HepG2 (cell line): ENCODE data around the gene GGA2. TPM values are rescaled to one million over a fixed set of nuclear protein-coding genes. Genes with fewer than 3 reads are reported as not detected.

Experiments used
- ATAC-seq: fragments of 200-7000 bp; cut with Tn5 transposase; 3 replicates; pipeline ENCODE4 v1.9.1; 2020; ENCODE audit warnings: mild to moderate bottlenecking, moderate library complexity
- BruUV-seq: library from RNA; stranded (reverse); fragments of 400-500 nt; replicated peaks from 2 replicates; lab custom pipeline; 2021; lab: Mats Ljungman, UMichigan
- CTCF ChIA-PET: fragments of 300-600 bp; formaldehyde crosslinking; extraction: SDS; loops from one replicate; lab custom pipeline; 2021; ENCODE audit warnings: low total read pairs, inconsistent platforms, low intra/inter-chr PET ratio; lab: Yijun Ruan, JAX
- POLR2A ChIA-PET: fragments of 350-600 bp; sonication (Branson Sonifier 250); formaldehyde crosslinking; loops from one replicate; lab custom pipeline; 2020; ENCODE audit warnings: antibody characterized with exemption, inconsistent platforms; lab: Yijun Ruan, JAX
- DNase-seq: peaks from one replicate; pipeline ENCODE4 v3.0.0-alpha.2; 2015; ENCODE audit warnings: low spot score
- FAIRE-seq: peaks from 3 replicates; lab custom pipeline; 2011; peaks lifted over from hg19 to GRCh38; lab: Jason Lieb, UNC
- H2AFZ ChIP-seq: one replicate; pipeline ENCODE4 v1.6.1; 2011; ENCODE audit warnings: low read length, inconsistent platforms
- H3K27ac ChIP-seq: fragments of 300-600 bp; 3 replicates; pipeline ENCODE4 v1.8.0; 2011; ENCODE audit warnings: mixed run types, mild to moderate bottlenecking, mixed read lengths, low read length, inconsistent platforms; ENCODE audit not compliant: insufficient read depth; ENCODE audit errors: extremely low read length
- H3K27me3 ChIP-seq, 2 experiments: fragments of 200-600 bp in 1 of 2; 2 replicates in 1 of 2; 3 replicates in 1 of 2; pipeline versions ENCODE4 v1.6.0 to v1.8.0; 2011; ENCODE audit warnings: low read length in 2 of 2, mild to moderate bottlenecking in 2 of 2, moderate library complexity in 2 of 2, inconsistent platforms in 1 of 2; ENCODE audit not compliant: insufficient read depth in 2 of 2, control insufficient read depth in 1 of 2
- H3K36me3 ChIP-seq, 2 experiments: fragments of 200-600 bp in 1 of 2; replicated peaks in 1 of 2; 2 replicates in 1 of 2; 3 replicates in 1 of 2; pipeline versions ENCODE4 v1.5.1 to v1.8.0; 2011; ENCODE audit warnings: low read length in 2 of 2, inconsistent platforms in 1 of 2; ENCODE audit not compliant: insufficient read depth in 2 of 2, control insufficient read depth in 1 of 2
- H3K4me1 ChIP-seq: 2 replicates; pipeline ENCODE4 v1.5.1; 2012; ENCODE audit warnings: low read length, inconsistent platforms; ENCODE audit not compliant: insufficient read depth
- H3K4me2 ChIP-seq: 2 replicates; pipeline ENCODE4 v1.6.0; 2011; ENCODE audit warnings: low read depth, low read length, inconsistent platforms
- H3K4me3 ChIP-seq, 3 experiments: fragments of 200-600 bp in 1 of 3; sonication (generic), shearing (Covaris generic) in 1 of 3; replicated peaks in 1 of 3; 2 replicates each; pipeline ENCODE4 v1.5.1; 2011 to 2016; ENCODE audit warnings: low read length in 3 of 3, inconsistent platforms in 2 of 3, low read depth in 2 of 3, mild to moderate bottlenecking in 2 of 3, control low read depth in 1 of 3, mixed read lengths in 1 of 3; ENCODE audit not compliant: insufficient read depth in 1 of 3
- H3K79me2 ChIP-seq: one replicate; pipeline ENCODE4 v1.6.1; 2011; ENCODE audit warnings: low read length, inconsistent platforms; ENCODE audit not compliant: insufficient read depth
- H3K9ac ChIP-seq: 2 replicates; pipeline ENCODE4 v1.6.0; 2011; ENCODE audit warnings: mild to moderate bottlenecking, low read depth, low read length, inconsistent platforms; ENCODE audit not compliant: insufficient read depth
- H3K9me3 ChIP-seq: 2 replicates; pipeline ENCODE4 v1.5.1; 2012; ENCODE audit warnings: mild to moderate bottlenecking, low read length
- H4K20me1 ChIP-seq: 2 replicates; pipeline ENCODE4 v1.6.0; 2011; ENCODE audit warnings: inconsistent platforms, mild to moderate bottlenecking, low read length, moderate library complexity; ENCODE audit not compliant: insufficient read depth
- CREBL2 ChIP-seq: sonication (generic); formaldehyde crosslinking; IDR thresholded peaks from 2 replicates; pipeline ENCODE4 v1.8.1; 2023; ENCODE audit warnings: missing genetic modification reagents, mild to moderate bottlenecking, borderline replicate concordance
- ELF1 ChIP-seq: sonication (generic); formaldehyde crosslinking; IDR thresholded peaks from 2 replicates; pipeline ENCODE4 v1.4.0; 2020; ENCODE audit warnings: missing genetic modification reagents
- EZH2 ChIP-seq: conservative IDR thresholded peaks from 2 replicates; pipeline ENCODE4 v1.6.1; 2012; ENCODE audit warnings: mild to moderate bottlenecking, low read depth, low read length, moderate library complexity
- HNF4G ChIP-seq, 2 experiments: sonication (generic) in 1 of 2; formaldehyde crosslinking in 1 of 2; IDR thresholded peaks; 2 replicates each; pipeline versions ENCODE4 v1.4.0 to v1.6.1; 2011 to 2020; ENCODE audit warnings: borderline replicate concordance in 2 of 2, low read depth in 2 of 2, mild to moderate bottlenecking in 2 of 2, low read length in 1 of 2, missing genetic modification reagents in 1 of 2, moderate library complexity in 1 of 2
- MXD4 ChIP-seq: IDR thresholded peaks from 2 replicates; pipeline ENCODE4 v1.6.1; 2016; ENCODE audit warnings: mild to moderate bottlenecking, missing biosample characterization, missing genetic modification reagents
- NR2C2 ChIP-seq: sonication (generic); formaldehyde crosslinking; IDR thresholded peaks from 2 replicates; pipeline ENCODE4 v1.4.0; 2020; ENCODE audit warnings: missing genetic modification reagents, mild to moderate bottlenecking, moderate library complexity, borderline replicate concordance
- ZNF256 ChIP-seq: sonication (generic); formaldehyde crosslinking; conservative IDR thresholded peaks from 2 replicates; pipeline ENCODE4 v1.4.0; 2020; ENCODE audit warnings: missing genetic modification reagents
- ZNF704 ChIP-seq: sonication (generic); formaldehyde crosslinking; IDR thresholded peaks from 2 replicates; pipeline ENCODE4 v1.8.1; 2023; ENCODE audit warnings: mild to moderate bottlenecking, inconsistent platforms, moderate library complexity, missing genetic modification reagents, borderline replicate concordance
- ZNF879 ChIP-seq: sonication (generic); formaldehyde crosslinking; IDR thresholded peaks from 2 replicates; pipeline ENCODE4 v1.8.1; 2023; ENCODE audit warnings: missing genetic modification reagents
- WGBS: methylation state at CpG from one replicate; pipeline ENCODE4 v1.1.6; 2017; ENCODE audit warnings: low lambda C conversion rate; 5-methylcytosine and 5-hydroxymethylcytosine counted together
- in situ Hi-C: cut with HindIII; loops from 2 replicates; pipeline ENCODE4 v1.10.0; 2017; ENCODE audit warnings: low pct_unique_long_range_greater_than_20kb; ENCODE audit not compliant: extremely low pct_ligation_motif_present
- intact Hi-C: fragments of 100-400 bp; cut with micrococcal nuclease; formaldehyde crosslinking; loops from one replicate; pipeline ENCODE4 v1.10.0; 2022; ENCODE audit not compliant: unreplicated experiment
- polyA plus RNA-seq, 8 experiments: library from polyadenylated mRNA; depleted of rRNA in 3 of 8; stranded (reverse) in 7 of 8; unstranded in 1 of 8; fragments of >200 nt; fragmentation: Illumina TruSeq in 4 of 8; extraction: Trizol in 4 of 8; gene quantifications; 2 replicates each; pipeline versions ENCODE4 v1.2.1 to v1.2.3, GENCODE V29; 2011 to 2016; ENCODE audit warnings: low read depth in 4 of 8, missing spikeins in 1 of 8, mixed read lengths in 1 of 8; ENCODE audit not compliant: insufficient read depth in 1 of 8
- total RNA-seq, 5 experiments: library from RNA; depleted of rRNA; stranded (reverse); fragments of >200 nt; fragmentation: Illumina TruSeq; extraction: Trizol; gene quantifications; 2 replicates each; pipeline ENCODE4 v1.2.3, GENCODE V29; 2016; ENCODE audit warnings: low read depth in 1 of 5
- TF ChIP-seq, protein P1 (sequence below): IDR thresholded peaks from 2 replicates; pipeline ENCODE4 v1.6.1; 2016; ENCODE audit warnings: missing biosample characterization, missing genetic modification reagents, low read depth
- TF ChIP-seq, protein P2 (sequence below): sonication (generic); formaldehyde crosslinking; IDR thresholded peaks from 2 replicates; pipeline ENCODE4 v1.4.0; 2020; ENCODE audit warnings: missing genetic modification reagents, borderline replicate concordance

Gene GGA2
- total and polyA plus RNA-seq, 2 of the 13 experiments (the other 11 are each of a cell fraction or from before 2014, with no cell fraction given): 51.5 to 69.8 TPM

DNA sequence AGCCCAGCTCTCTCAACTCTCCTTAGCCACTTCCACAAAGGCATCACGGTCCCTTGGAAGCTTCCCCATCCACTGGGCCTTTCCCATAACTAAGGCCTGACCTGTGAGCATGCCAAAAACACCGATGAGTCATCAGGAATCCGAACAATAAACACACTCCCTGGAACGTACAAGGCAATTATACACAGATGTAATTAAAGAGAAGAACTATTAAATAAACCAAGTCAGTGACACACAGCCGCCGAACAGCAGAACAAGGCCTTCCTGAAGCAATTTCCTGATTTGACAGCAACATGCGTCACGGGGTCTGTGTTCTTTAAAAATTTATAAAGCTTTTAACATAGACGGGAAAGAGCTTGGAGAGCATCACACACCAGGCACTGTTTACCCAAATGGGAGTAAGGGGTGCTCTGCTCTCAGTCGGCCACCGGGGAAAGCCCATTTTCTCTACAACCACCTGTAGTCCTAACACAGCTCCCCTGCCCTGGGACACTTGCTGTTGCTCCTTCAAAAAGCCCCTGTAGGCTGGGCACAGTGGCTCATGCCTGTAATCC, 86.7 kb downstream of the GGA2 start (continued):
- TF ChIP-seq HNF4G (IDR thresholded peaks at IDR 0.05; ENCODE audit: borderline replicate concordance, low read depth, low read length): no peak
- no peak for TF ChIP-seq HNF4G (CRISPR knock-in tag; IDR thresholded peaks at IDR 0.05; ENCODE audit: borderline replicate concordance, low read depth)
- TF ChIP-seq, protein P1, sequence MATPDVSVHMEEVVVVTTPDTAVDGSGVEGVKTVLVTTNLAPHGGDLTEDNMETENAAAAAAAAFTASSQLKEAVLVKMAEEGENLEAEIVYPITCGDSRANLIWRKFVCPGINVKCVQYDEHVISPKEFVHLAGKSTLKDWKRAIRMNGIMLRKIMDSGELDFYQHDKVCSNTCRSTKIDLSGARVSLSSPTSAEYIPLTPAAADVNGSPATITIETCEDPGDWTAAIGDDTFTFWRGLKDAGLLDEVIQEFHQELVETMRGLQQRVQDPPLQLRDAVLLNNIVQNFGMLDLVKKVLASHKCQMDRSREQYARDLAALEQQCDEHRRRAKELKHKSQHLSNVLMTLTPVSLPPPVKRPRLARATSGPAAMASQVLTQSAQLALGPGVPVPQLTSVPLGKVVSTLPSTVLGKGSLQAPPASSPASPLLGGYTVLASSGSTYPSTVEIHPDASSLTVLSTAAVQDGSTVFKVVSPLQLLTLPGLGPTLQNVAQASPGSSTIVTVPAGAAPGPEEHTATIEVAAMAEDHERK (CRISPR knock-in tag): no peak
- TF ChIP-seq CREBL2 (CRISPR knock-in tag): no peak
- no peak for TF ChIP-seq MXD4
- TF ChIP-seq ZNF879 (CRISPR knock-in tag): no peak
- TF ChIP-seq, all 625 proteins: peak for 2

- Histone ChIP-seq H2AFZ (no peak overlapping the region), H3K27me3 (no peaks in the 10 kb centered on the region), H4K20me1 (no peaks in the 10 kb centered on the region), H3K9me3 (no peaks in the 10 kb centered on the region), H3K27ac (no peak overlapping the region), H3K4me2 (no peak overlapping the region), H3K4me3 (no peak overlapping the region), H3K36me3 (peaks cover 9 to 33% of the 10 kb centered on the region in 2 experiments; a peak in 4 of 5 replicates), H3K9ac (no peak overlapping the region), H3K4me1 (peaks cover 9% of the 10 kb centered on the region), H3K79me2 (no peaks in the 10 kb centered on the region)
- FAIRE-seq: no peak
- DNase-seq: no peak
- BruUV-seq: no TSS peak
- in situ Hi-C loops (no loop called here), intact Hi-C loops (no loop called here)
- 97% methylated on average over 5 of the region's 5 CpGs for WGBS
- no peak for ATAC-seq
- POLR2A ChIA-PET: no interaction called here
- CTCF ChIA-PET: no interaction called here
- TF ChIP-seq, protein P2, sequence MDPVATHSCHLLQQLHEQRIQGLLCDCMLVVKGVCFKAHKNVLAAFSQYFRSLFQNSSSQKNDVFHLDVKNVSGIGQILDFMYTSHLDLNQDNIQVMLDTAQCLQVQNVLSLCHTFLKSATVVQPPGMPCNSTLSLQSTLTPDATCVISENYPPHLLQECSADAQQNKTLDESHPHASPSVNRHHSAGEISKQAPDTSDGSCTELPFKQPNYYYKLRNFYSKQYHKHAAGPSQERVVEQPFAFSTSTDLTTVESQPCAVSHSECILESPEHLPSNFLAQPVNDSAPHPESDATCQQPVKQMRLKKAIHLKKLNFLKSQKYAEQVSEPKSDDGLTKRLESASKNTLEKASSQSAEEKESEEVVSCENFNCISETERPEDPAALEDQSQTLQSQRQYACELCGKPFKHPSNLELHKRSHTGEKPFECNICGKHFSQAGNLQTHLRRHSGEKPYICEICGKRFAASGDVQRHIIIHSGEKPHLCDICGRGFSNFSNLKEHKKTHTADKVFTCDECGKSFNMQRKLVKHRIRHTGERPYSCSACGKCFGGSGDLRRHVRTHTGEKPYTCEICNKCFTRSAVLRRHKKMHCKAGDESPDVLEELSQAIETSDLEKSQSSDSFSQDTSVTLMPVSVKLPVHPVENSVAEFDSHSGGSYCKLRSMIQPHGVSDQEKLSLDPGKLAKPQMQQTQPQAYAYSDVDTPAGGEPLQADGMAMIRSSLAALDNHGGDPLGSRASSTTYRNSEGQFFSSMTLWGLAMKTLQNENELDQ (CRISPR knock-in tag): no peak
- no peak for TF ChIP-seq ZNF704 (CRISPR knock-in tag)
- no peak for TF ChIP-seq ZNF256 (CRISPR knock-in tag)
- no peak for TF ChIP-seq NR2C2 (CRISPR knock-in tag)
- TF ChIP-seq ELF1: no peak
- no peak for TF ChIP-seq EZH2
These were observed 90.3 kb downstream of the GGA2 start for GRCh38 chr16:23420011-23420410.
